Nephron progenitor cell (in vitro differentiated cells): ENCODE data around the gene SELENOO.

ENCODE experiments used
- DNase-seq: peaks from one replicate; pipeline ENCODE4 v3.0.0; 2021
- H3K27ac Mint-ChIP-seq: 2 replicates; pipeline ENCODE4 v1.8.0; 2021; ENCODE audit warnings: mild to moderate bottlenecking, moderate library complexity, mixed read lengths
- H3K27me3 Mint-ChIP-seq: 2 replicates; pipeline ENCODE4 v1.8.0; 2021; ENCODE audit warnings: mild to moderate bottlenecking, low read depth, mixed read lengths; ENCODE audit not compliant: poor library complexity
- H3K36me3 Mint-ChIP-seq: 2 replicates; pipeline ENCODE4 v1.8.0; 2021; ENCODE audit warnings: low read depth, mixed read lengths
- H3K4me1 Mint-ChIP-seq: 2 replicates; pipeline ENCODE4 v1.8.0; 2021; ENCODE audit warnings: mixed read lengths
- H3K4me3 Mint-ChIP-seq: 2 replicates; pipeline ENCODE4 v1.8.0; 2021; ENCODE audit warnings: mild to moderate bottlenecking, moderate library complexity, mixed read lengths
- H3K9me3 Mint-ChIP-seq: 2 replicates; pipeline ENCODE4 v1.8.0; 2021; ENCODE audit warnings: mild to moderate bottlenecking, moderate library complexity, mixed read lengths
- CTCF ChIP-seq: fragments of 200-600 bp; sonication (generic); IDR thresholded peaks from 2 replicates; pipeline ENCODE4 v1.5.0; 2021; ENCODE audit warnings: antibody characterized with exemption

SELENOO gene

GRCh38 chr22:50185375-50186087 is 15.3 kb upstream of the SELENOO start, which contains the start of gene TRABD:
Gene TRABD, plus strand, starts transcription at chr22:50185913. Its CDS starts 7,148 bp downstream, at chr22:50193061.
- H3K27ac Mint-ChIP-seq: peak within 1 kb of the TSS; percentile 90
- H3K36me3 Mint-ChIP-seq: no peaks in the 10 kb centered on the region
- H3K4me1 Mint-ChIP-seq: peaks cover 25% of the 10 kb centered on the region
- no peaks in the 10 kb centered on the region for H3K9me3 Mint-ChIP-seq
- peak within 1 kb of the TSS; percentile 95 for H3K4me3 Mint-ChIP-seq
- no peak for TF ChIP-seq CTCF
- peak; percentile 91 for DNase-seq
- H3K27me3 Mint-ChIP-seq: peaks cover 2% of the 10 kb centered on the region

- no peaks in the 10 kb centered on the region for H3K9me3 Mint-ChIP-seq
- peak overlapping the region; percentile 95 for H3K4me3 Mint-ChIP-seq
- TF ChIP-seq CTCF: no peak
- H3K27me3 Mint-ChIP-seq: no peaks in the 10 kb centered on the region
- H3K4me1 Mint-ChIP-seq: peaks cover 29% of the 10 kb centered on the region
- H3K27ac Mint-ChIP-seq: peak overlapping the region; percentile 90
- peak; percentile 55 for DNase-seq
- peaks cover 1% of the 10 kb centered on the region for H3K36me3 Mint-ChIP-seq
These were observed 14.6 kb upstream of the SELENOO start for GRCh38 chr22:50186181-50186714.

- no peak for TF ChIP-seq CTCF
- peaks cover 34% of the 10 kb centered on the region for H3K4me1 Mint-ChIP-seq
- peaks cover 5% of the 10 kb centered on the region for H3K36me3 Mint-ChIP-seq
- peak overlapping the region; percentile 95 for H3K4me3 Mint-ChIP-seq
- DNase-seq: no peak
- peak overlapping the region; percentile 90 for H3K27ac Mint-ChIP-seq
- no peaks in the 10 kb centered on the region for H3K9me3 Mint-ChIP-seq
- no peaks in the 10 kb centered on the region for H3K27me3 Mint-ChIP-seq
These were observed 13.9 kb upstream of the SELENOO start for GRCh38 chr22:50186761-50187523.

GRCh38 chr22:50188356-50188755 is 12.5 kb upstream of the SELENOO start:
- Mint-ChIP-seq H3K4me3 (no peak overlapping the region), H3K27me3 (no peaks in the 10 kb centered on the region), H3K36me3 (peaks cover 5% of the 10 kb centered on the region), H3K27ac (no peak overlapping the region), H3K9me3 (no peaks in the 10 kb centered on the region), H3K4me1 (peaks cover 38% of the 10 kb centered on the region)
- TF ChIP-seq CTCF: no peak
- no peak for DNase-seq

- TF ChIP-seq CTCF: no peak
- DNase-seq: peak; percentile 2
- Mint-ChIP-seq H3K9me3 (no peaks in the 10 kb centered on the region), H3K4me3 (no peak overlapping the region), H3K27me3 (no peaks in the 10 kb centered on the region), H3K36me3 (peaks cover 5% of the 10 kb centered on the region), H3K4me1 (peaks cover 34% of the 10 kb centered on the region), H3K27ac (no peak overlapping the region)
These were observed 11.5 kb upstream of the SELENOO start for GRCh38 chr22:50189184-50189848.
